ENCODE data around the gene CANX.

Gene CANX

DNA sequence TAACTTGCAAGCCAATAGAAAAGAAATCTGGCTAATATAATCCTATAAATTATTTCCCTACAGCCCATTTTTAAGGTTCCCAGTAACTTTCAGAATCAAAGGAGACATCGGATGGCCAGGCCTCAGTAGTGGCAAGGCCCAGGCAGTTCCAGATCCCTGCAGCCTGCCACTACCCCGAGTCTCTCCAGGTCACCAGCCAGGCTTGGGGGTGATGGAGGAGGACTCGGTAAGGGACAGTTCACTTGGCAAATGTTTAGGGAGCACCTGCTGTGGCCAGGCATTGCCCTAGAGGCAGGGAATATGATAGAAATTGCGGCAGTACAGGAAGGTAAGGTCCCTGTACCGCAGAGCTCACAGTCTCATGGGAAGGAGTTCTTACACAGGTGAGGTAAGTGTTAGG lies 79.8 kb downstream of the CANX start:
- no peak for DNase-seq

DNA sequence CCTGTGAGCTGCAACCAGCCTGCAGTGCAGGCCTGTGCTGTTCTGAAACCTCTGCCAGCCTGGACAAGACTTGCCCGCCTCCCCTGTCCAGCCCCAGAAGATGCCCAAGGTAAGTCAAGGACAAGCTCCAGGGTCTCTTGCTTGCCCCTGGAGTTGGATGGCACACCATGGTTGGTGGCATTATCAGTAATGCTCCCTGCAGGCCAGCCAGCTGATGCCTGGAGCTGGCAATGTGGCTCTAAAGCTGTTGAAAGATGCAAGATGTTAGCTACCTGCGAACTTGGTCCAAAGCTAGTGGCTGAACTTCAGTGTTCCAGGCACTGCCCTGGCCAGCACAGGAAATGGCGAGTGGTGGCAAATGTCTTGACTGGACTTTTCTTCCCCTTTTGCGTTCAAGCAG lies 81.1 kb downstream of the CANX start:
- DNase-seq = no peak

DNA sequence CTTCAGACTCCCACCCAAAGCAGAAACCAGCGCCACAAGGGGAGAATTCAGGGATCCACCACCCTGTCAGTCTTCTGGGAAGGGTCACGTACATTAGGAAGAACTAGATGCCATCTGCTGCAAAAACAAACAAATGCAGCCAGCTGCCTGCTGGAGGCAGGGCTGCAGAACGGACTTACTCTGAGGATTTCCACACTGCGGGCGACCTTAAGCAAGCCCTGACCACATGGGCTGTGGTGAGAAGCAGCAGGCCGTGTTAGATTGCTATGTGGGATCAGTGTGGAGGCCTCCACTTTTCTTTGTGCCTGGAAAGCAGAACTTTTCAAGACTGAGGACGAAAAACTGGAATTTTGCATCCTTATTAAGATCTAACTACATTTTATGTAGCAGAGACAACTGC lies 81.6 kb downstream of the CANX start:
- DNase-seq = no peak

All from activated effector memory CD4-positive, alpha-beta T cell treated with Interleukin-2 at 50 U/mL for 16 hours (primary cell).